PFSK-1 (cell line): ENCODE data around the gene MAP3K19.

Experiments used
- SIN3A ChIP-seq: IDR thresholded peaks from 2 replicates; pipeline ENCODE4 v1.6.1; 2012; ENCODE audit warnings: mild to moderate bottlenecking, low read length, moderate library complexity, borderline replicate concordance; ENCODE audit not compliant: insufficient read depth
- TAF1 ChIP-seq: IDR thresholded peaks from 2 replicates; pipeline ENCODE4 v1.6.1; 2012; ENCODE audit warnings: low read length, control low read depth, borderline replicate concordance; ENCODE audit not compliant: insufficient read depth
- TF ChIP-seq, protein P1 (sequence below), 2 experiments: IDR thresholded peaks; 2 replicates each; pipeline versions ENCODE4 v1.6.1 to v1.8.0; 2011 to 2012; ENCODE audit warnings: low read depth in 2 of 2, low read length in 2 of 2, control low read depth in 1 of 2, inconsistent platforms in 1 of 2, mild to moderate bottlenecking in 1 of 2, moderate library complexity in 1 of 2; ENCODE audit not compliant: insufficient read depth in 1 of 2

DNA sequence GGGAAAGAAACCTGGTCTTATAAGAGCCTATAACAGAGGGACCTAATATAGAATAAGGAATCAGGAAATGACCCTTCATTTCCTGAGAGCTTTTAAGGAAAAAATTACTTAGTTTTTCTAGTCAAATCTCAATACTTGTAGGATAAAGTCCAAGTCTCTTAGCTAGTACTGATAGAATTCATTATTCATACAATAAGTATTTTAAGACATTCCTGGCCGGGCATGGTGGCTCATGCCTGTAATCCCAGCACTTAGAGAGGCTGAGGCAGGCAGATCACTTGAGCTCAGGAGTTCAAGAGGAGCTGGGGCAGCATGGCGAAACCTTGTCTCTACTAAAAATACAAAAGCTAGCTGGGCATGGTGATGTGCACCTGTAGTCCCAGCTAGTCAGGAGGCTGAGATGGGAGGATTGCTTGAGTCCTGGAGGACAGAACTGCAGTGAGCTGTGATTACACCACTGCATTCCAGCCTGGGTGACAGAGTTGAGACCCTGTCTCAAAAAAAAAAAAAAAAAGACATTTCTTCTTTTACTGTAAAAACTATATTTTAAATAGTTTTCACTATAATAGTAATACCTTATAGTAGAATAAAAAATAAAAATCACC is 8.0 kb upstream of the MAP3K19 start:
- TF ChIP-seq TAF1 (no peak), SIN3A (no peak)
- TF ChIP-seq, protein P1, sequence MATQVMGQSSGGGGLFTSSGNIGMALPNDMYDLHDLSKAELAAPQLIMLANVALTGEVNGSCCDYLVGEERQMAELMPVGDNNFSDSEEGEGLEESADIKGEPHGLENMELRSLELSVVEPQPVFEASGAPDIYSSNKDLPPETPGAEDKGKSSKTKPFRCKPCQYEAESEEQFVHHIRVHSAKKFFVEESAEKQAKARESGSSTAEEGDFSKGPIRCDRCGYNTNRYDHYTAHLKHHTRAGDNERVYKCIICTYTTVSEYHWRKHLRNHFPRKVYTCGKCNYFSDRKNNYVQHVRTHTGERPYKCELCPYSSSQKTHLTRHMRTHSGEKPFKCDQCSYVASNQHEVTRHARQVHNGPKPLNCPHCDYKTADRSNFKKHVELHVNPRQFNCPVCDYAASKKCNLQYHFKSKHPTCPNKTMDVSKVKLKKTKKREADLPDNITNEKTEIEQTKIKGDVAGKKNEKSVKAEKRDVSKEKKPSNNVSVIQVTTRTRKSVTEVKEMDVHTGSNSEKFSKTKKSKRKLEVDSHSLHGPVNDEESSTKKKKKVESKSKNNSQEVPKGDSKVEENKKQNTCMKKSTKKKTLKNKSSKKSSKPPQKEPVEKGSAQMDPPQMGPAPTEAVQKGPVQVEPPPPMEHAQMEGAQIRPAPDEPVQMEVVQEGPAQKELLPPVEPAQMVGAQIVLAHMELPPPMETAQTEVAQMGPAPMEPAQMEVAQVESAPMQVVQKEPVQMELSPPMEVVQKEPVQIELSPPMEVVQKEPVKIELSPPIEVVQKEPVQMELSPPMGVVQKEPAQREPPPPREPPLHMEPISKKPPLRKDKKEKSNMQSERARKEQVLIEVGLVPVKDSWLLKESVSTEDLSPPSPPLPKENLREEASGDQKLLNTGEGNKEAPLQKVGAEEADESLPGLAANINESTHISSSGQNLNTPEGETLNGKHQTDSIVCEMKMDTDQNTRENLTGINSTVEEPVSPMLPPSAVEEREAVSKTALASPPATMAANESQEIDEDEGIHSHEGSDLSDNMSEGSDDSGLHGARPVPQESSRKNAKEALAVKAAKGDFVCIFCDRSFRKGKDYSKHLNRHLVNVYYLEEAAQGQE (IDR thresholded peaks at IDR 0.05; ENCODE audit: insufficient read depth in 1 of 2, low read depth in 2 of 2, low read length in 2 of 2), result no peak
